Loucy (cell line): ENCODE measurements around the gene CAPN7.

ENCODE experiments used
- CTCF ChIP-seq: fragments of 200-600 bp; sonication (generic); conservative IDR thresholded peaks from 2 replicates; pipeline ENCODE4 v1.5.1; 2014; ENCODE audit warnings: mild to moderate bottlenecking, antibody characterized with exemption, low read length
- EZH2phosphoT487 ChIP-seq: fragments of 200-600 bp; IDR thresholded peaks from 2 replicates; pipeline ENCODE4 v1.6.1; 2018; ENCODE audit warnings: antibody characterized with exemption, mild to moderate bottlenecking, moderate library complexity, borderline replicate concordance

- TF ChIP-seq CTCF (no peak), EZH2phosphoT487 (no peak)
These were observed 25.9 kb upstream of the CAPN7 start for GRCh38 chr3:15180042-15180611.
